Mesodermal cell (in vitro differentiated cells): ENCODE data around the gene CLASRP.

ENCODE experiments used
- H3K27ac ChIP-seq: 2 replicates; pipeline ENCODE4 v1.7.0; 2013; ENCODE audit warnings: mild to moderate bottlenecking, low read depth, low read length, moderate library complexity; ENCODE audit not compliant: severe bottlenecking
- H3K36me3 ChIP-seq: 2 replicates; pipeline ENCODE4 v1.7.1; 2013; ENCODE audit warnings: mild to moderate bottlenecking, low read length, moderate library complexity; ENCODE audit not compliant: control insufficient read depth, insufficient read depth
- H3K4me1 ChIP-seq: one replicate; pipeline ENCODE4 v1.7.1; 2013; ENCODE audit warnings: mild to moderate bottlenecking, low read length; ENCODE audit not compliant: insufficient read depth, control insufficient read depth, poor library complexity, severe bottlenecking
- H3K4me3 ChIP-seq: 2 replicates; pipeline ENCODE4 v1.7.0; 2013; ENCODE audit warnings: low read length, control low read depth, mild to moderate bottlenecking; ENCODE audit not compliant: insufficient read depth, poor library complexity, severe bottlenecking; ENCODE audit errors: extremely low read depth
- H3K9me3 ChIP-seq: 2 replicates; pipeline ENCODE4 v1.7.1; 2013; ENCODE audit warnings: mild to moderate bottlenecking, low read length, moderate library complexity; ENCODE audit not compliant: control insufficient read depth
- WGBS, 2 experiments: methylation state at CpG; one replicate each; pipeline ENCODE4 v1.1.5; 2013; ENCODE audit warnings: missing lambda C conversion rate in 2 of 2; ENCODE audit not compliant: insufficient coverage in 2 of 2; 5-methylcytosine and 5-hydroxymethylcytosine counted together

The CLASRP gene

DNA sequence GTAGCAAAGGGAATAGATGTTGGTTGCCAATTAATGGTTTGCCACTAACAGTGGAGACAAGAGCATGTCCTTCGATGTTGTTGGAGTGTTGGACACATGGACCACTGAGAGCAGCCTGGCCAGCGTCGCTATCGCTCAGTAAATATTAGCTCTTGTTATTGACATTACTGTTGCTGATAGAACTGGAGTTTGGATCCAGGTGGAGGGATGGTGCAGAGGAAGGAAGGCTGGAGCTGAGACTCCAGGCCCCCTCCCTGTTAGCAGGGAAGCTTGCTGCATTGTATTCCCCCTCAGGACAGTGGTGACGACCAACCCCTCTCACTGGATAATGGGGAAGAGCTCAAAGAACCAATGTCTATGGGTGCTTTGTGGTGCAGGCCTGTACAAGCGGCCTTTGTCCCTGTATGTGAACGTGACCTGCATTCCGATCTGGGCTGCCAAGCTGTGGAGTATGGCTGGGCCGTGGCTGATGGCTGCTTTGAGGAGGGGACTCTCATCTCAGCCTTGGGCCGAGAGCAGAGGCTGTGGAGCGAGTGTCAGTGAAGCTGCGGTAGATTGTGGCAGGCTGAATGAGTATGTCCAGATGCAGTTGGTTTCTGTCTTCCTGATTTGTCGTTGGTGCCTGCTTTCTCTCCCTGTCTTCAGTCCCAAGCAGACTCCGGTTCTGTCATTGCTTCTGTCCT, 7.0 kb downstream of the CLASRP start:
- Histone ChIP-seq H3K27ac (peak overlapping the region; percentile 29), H3K36me3 (peaks cover 79% of the 10 kb centered on the region), H3K9me3 (no peaks in the 10 kb centered on the region), H3K4me3 (no peak overlapping the region), H3K4me1 (no peaks in the 10 kb centered on the region)
- 95% methylated on average over 9 to 14 of the region's 14 CpGs for WGBS, 2 experiments

- peaks cover 75% of the 10 kb centered on the region for H3K36me3 ChIP-seq
- WGBS, 2 experiments, result 98 to 99% methylated on average over 6 to 7 of the region's 7 CpGs
Observed at GRCh38 chr19:45046355-45046754, 7.5 kb downstream of the CLASRP start.

GRCh38 chr19:45047188-45047797, 8.4 kb downstream of the CLASRP start:
- no peak overlapping the region for H3K27ac ChIP-seq
- peaks cover 70% of the 10 kb centered on the region for H3K36me3 ChIP-seq
- 82 to 89% methylated on average over 3 to 4 of the region's 7 CpGs for WGBS, 2 experiments
- H3K9me3 ChIP-seq, result no peaks in the 10 kb centered on the region
- H3K4me3 ChIP-seq, result no peak overlapping the region
- H3K4me1 ChIP-seq, result no peaks in the 10 kb centered on the region

More at GRCh38 chr19:45046355-45046754, 7.5 kb downstream of the CLASRP start:
- H3K27ac ChIP-seq, result no peak overlapping the region
- H3K4me1 ChIP-seq, result no peaks in the 10 kb centered on the region
- no peaks in the 10 kb centered on the region for H3K9me3 ChIP-seq
- no peak overlapping the region for H3K4me3 ChIP-seq

- Histone ChIP-seq H3K36me3 (peaks cover 69% of the 10 kb centered on the region), H3K27ac (no peak overlapping the region), H3K4me1 (no peaks in the 10 kb centered on the region), H3K9me3 (no peaks in the 10 kb centered on the region), H3K4me3 (no peak overlapping the region)
- 97 to 98% methylated on average over 7 to 8 of the region's 8 CpGs for WGBS, 2 experiments
Observed at GRCh38 chr19:45049073-45049736, 10.4 kb downstream of the CLASRP start.

GRCh38 chr19:45050036-45050435, 11.2 kb downstream of the CLASRP start:
- 91 to 98% methylated on average over 5 of the region's 6 CpGs for WGBS, 2 experiments
- Histone ChIP-seq H3K4me1 (no peaks in the 10 kb centered on the region), H3K27ac (no peak overlapping the region), H3K36me3 (peaks cover 69% of the 10 kb centered on the region), H3K9me3 (no peaks in the 10 kb centered on the region), H3K4me3 (no peak overlapping the region)

- H3K4me1 ChIP-seq, result no peaks in the 10 kb centered on the region
- WGBS, 2 experiments, result 94 to 95% methylated on average over 8 to 9 of the region's 9 CpGs
- no peak overlapping the region for H3K4me3 ChIP-seq
- H3K9me3 ChIP-seq, result no peaks in the 10 kb centered on the region
- peaks cover 66% of the 10 kb centered on the region for H3K36me3 ChIP-seq
- H3K27ac ChIP-seq, result no peak overlapping the region
Observed at GRCh38 chr19:45051929-45052579, 13.2 kb downstream of the CLASRP start.

DNA sequence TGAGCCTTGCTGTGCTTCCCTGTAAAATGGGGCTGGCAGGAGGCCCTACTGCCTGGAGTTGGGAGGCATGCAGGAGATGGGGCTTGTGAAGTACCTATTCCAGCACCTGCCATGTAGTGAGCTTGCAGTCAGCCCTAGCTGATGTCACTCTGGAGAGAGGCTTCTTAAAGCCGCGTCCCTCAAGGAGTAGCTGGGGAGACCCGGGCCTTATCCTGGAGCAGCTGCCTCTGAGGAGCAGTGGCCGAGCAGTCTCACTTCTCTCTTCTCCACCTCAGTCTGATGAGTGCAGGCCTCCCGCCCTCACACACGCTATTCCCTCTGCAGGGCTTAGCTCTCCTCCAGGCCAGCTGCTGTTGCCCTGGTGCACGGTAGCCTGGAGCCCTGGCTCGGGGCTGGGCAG, 18.0 kb downstream of the CLASRP start:
- H3K4me1 ChIP-seq, result peaks cover 2% of the 10 kb centered on the region
- H3K36me3 ChIP-seq, result peaks cover 83% of the 10 kb centered on the region
- H3K9me3 ChIP-seq, result no peaks in the 10 kb centered on the region
- 93 to 94% methylated on average over 8 of the region's 8 CpGs for WGBS, 2 experiments
- H3K27ac ChIP-seq, result no peak overlapping the region
- no peak overlapping the region for H3K4me3 ChIP-seq

DNA sequence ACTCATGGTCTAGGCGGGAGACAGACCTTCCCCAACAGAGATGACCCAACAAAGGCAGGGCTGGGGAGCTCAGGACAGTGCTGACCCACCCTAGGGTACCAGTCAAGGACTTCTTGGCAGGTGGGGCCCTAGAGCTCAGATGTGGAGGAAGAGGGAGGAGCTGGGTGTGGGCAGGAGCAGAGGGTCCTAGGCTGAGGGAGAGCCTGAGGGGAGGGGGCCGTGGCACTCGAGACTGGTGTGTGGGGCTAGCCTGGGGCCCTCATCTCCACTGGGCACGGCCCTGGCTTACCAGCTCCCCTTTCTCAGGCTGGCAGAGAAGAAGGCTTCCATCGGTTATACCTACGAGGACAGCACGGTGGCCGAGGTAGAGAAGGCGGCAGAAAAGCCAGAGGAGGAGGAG, 18.6 kb downstream of the CLASRP start:
- H3K36me3 ChIP-seq, result peaks cover 84% of the 10 kb centered on the region

GRCh38 chr19:45058622-45059159, 19.8 kb downstream of the CLASRP start:
- peaks cover 2% of the 10 kb centered on the region for H3K4me1 ChIP-seq
- H3K36me3 ChIP-seq, result peaks cover 85% of the 10 kb centered on the region
- no peak overlapping the region for H3K27ac ChIP-seq
- H3K9me3 ChIP-seq, result no peaks in the 10 kb centered on the region
- WGBS, 2 experiments, result 90 to 92% methylated on average over 13 to 14 of the region's 14 CpGs
- no peak overlapping the region for H3K4me3 ChIP-seq

More for the DNA sequence above, 18.6 kb downstream of the CLASRP start:
- no peaks in the 10 kb centered on the region for H3K9me3 ChIP-seq
- H3K27ac ChIP-seq, result no peak overlapping the region
- 91 to 93% methylated on average over 5 to 8 of the region's 9 CpGs for WGBS, 2 experiments
- no peak overlapping the region for H3K4me3 ChIP-seq
- H3K4me1 ChIP-seq, result peaks cover 2% of the 10 kb centered on the region

DNA sequence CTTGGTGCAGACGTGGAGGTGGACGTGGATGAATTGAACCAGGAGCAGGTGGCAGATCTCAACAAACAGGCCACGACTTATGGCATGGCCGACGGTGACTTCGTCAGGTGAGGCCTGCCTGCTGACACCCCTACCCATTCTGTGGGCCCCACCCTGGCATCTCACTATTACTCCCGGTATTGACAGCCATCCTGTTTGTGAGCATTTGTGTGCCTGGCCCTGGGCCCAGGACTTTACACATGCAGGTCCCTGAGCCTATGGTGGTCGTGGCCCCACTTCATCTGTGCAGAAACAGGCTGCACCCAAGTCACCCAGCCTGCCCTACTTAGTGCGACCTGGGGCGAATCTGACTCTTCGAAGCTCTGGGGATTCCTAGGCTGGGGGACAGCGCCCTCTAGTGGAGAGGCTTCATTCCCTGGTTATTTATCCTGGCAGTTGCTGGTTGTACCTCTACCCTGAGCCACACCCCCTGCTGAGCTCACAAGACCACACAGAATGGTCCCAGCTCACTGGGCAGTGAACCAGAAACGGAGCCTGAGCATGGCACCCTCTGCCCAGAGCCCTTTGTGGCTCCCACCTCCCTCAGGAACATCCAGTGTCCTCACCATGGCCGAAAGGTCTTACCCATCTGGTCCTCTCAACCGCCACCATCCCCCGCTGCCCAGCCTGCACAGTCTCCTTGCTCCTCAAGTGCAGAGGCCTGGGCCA, 20.6 kb downstream of the CLASRP start:
- WGBS, 2 experiments, result 72 to 77% methylated on average over 15 to 16 of the region's 16 CpGs
- peaks cover 2% of the 10 kb centered on the region for H3K4me1 ChIP-seq
- no peaks in the 10 kb centered on the region for H3K9me3 ChIP-seq
- no peak overlapping the region for H3K27ac ChIP-seq
- peaks cover 85% of the 10 kb centered on the region for H3K36me3 ChIP-seq
- H3K4me3 ChIP-seq, result no peak overlapping the region
